HG02840 (cell line): ENCODE data around the gene LOC101059915.
A peak's percentile ranks its signal among the peaks of the same experiment; 100 is the strongest.

Source experiments
- ATAC-seq: cut with Tn5 transposase; IDR thresholded peaks from one replicate; pipeline ENCODE4 v1.9.1; 2021; ENCODE audit warnings: mild to moderate bottlenecking, moderate library complexity, moderate number of reproducible peaks; ENCODE audit not compliant: unreplicated experiment, low FRiP score

Gene LOC101059915

GRCh38 chrX:71667328-71668247 is at the start of gene LOC101059915:
Gene LOC101059915 (plus strand): TSS chrX:71667546.
- no peak for ATAC-seq

DNA sequence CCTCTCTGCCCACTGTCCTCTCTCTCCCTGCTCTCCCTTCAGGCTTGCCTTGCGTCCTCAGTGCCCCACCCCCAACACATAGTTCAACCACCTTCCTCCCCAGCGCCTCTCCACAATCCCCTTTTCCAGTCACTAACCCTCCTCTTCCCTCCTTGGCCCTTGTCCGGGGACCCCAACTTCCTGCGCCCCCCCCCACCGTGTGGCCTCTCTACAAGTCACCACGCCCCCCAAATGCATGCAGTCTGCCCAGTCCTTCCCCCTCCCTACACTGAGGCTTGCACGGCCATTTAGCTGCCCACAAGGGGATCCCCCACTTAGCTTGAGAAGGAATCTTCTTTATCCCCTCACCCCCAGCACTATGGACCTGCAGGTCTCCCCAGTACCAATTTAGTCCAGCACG is 49.6 kb upstream of the LOC101059915 start:
- ATAC-seq: no peak

GRCh38 chrX:71618303-71618721 is 49.0 kb upstream of the LOC101059915 start, which contains the start of gene CXCR3:
Gene CXCR3 (minus strand): TSS chrX:71618511. CDS start chrX:71618449, 62 bp downstream.
- ATAC-seq: no peak

DNA sequence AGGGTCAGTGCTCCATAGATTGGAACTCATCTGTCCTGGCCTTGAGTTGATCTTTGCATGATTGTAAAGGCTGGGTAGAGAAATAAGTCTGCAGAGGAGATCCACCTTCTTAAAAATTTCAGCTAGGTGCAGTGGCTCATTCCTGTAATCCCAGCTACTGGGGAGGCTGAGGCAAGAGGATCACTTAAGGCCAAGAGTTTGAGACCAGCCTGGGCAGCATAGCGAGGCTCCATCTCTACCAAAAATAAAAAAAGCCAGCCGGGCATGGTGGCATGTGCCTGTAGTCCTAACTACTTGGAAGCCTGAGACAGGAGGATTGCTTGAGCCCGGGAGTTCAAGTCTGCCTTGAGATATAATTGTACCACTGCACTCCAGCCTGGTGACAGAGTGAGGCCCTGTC is 48.6 kb upstream of the LOC101059915 start:
- no peak for ATAC-seq

- no peak for ATAC-seq
Measured at GRCh38 chrX:71619193-71619592, 48.2 kb upstream of the LOC101059915 start.

- no peak for ATAC-seq
Measured at GRCh38 chrX:71619986-71620385, 47.4 kb upstream of the LOC101059915 start.

DNA sequence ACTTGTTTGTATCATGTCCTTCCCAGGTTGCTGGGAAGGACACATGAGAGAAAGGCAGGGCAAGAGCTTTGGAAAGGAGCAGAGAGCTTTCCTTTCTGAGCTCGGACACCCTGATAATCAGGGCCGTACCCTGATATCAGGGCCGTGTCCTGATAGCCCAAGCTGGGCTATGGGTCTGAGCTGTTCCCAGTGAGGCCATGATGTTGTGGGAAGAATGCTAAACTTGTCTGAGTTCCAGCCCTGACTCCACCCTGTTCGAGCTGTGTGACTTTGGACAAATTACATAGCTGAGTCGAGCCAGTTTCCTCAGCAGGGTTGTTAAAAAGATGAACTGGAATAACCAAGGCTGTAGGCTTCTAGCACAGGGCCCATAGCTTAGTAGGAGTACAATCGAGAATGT is 45.7 kb upstream of the LOC101059915 start:
- ATAC-seq: no peak

GRCh38 chrX:71622032-71622575 is 45.2 kb upstream of the LOC101059915 start:
- no peak for ATAC-seq

GRCh38 chrX:71622576-71623450 is 44.5 kb upstream of the LOC101059915 start:
- ATAC-seq: peak; percentile 51

DNA sequence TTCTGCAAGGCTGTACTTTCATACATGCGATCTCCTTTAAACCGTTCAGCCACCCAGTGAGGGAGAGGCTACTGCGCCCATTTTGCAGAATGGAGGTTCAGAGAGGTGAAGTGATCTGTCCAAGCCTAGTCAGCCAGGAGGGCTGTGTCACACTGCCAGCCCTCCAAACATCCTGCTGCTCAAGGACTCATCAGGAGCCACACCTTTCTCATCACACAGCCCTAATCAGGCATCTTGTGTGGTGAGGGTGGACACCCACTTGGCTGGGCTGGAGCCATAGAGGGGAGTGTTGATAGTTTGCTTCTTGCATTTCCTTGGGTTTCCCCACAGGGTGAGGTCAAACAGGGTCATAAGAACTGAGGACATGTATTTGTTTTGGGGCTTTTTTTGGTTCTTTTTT is 43.6 kb upstream of the LOC101059915 start:
- no peak for ATAC-seq

- ATAC-seq: no peak
Measured at GRCh38 chrX:71625471-71625870, 41.9 kb upstream of the LOC101059915 start.

GRCh38 chrX:71626576-71626975 is 40.8 kb upstream of the LOC101059915 start:
- ATAC-seq: no peak

GRCh38 chrX:71627588-71628404 is 39.5 kb upstream of the LOC101059915 start:
- ATAC-seq: no peak

DNA sequence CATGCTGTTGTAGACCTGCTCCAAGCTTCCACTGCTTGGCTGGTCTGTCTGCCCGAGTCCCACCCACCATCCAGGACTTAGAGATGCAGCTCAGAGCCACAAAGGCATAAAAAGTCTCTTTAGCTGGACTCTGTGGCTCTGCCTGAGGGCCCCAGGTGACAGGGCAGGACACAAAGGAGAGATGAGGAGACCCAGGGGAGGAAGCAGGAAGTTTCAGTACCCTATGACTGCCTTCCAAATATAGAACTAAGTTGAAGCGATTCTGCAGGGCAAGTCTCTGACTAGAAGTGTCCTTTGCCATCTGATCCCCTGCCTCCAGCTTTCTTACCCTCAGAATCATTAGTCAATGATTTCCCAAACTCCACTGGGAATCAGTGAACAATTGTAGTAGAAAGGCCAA is 37.9 kb upstream of the LOC101059915 start:
- peak; percentile 52 for ATAC-seq

DNA sequence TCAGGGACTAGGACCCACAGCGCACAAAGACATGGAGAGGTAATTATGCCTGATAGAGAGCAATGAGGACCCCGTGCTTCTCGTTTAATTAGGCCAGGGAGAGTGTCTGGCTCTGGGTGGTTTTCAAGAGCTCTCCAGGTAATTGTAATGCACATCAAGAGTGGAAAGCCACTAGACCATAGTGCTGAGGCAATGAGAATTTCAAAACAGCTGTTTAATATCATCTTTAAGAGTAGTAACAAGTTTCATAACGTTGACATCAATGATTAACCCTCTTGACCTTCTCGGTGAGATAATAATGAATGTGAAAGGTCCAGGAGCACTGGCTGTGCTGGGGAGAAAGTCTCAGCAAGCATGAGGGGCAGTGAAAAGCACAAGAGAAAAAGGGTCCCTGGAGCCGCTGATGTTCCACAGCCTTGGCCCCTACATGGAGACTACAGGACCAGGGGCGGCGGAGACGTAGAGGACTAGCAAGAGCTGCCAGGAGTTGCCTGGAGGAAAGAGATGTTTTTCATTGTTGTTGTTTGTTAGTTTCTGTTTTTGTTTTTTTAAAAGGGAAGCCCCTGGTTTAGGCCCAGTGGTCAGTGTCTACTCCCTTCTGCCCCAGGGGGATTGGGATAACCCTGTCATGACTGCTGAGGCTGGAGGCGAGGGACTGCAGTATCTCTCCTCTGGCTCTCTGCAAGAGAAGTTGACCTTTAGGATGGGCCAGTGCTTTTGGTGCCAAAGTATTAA is 34.3 kb upstream of the LOC101059915 start:
- ATAC-seq: no peak

DNA sequence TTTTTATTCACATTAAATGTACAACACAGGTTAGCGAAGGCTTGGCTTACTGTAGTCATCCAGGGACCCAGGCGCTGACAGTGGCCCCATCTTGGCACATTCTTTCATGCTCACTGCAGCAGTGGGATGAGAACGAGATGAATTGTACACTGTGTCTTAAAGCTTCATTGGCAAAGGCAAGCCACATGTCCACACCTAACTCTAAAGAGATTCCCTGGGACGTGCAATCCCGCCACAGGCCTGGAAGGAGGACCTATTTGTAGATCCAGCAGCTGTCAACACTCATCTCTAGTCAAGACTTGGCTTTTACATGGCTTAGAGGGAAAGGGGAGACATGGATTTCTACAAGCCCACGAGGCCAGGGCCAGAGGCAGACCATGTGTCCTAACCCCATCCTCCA is 33.0 kb upstream of the LOC101059915 start:
- no peak for ATAC-seq

DNA sequence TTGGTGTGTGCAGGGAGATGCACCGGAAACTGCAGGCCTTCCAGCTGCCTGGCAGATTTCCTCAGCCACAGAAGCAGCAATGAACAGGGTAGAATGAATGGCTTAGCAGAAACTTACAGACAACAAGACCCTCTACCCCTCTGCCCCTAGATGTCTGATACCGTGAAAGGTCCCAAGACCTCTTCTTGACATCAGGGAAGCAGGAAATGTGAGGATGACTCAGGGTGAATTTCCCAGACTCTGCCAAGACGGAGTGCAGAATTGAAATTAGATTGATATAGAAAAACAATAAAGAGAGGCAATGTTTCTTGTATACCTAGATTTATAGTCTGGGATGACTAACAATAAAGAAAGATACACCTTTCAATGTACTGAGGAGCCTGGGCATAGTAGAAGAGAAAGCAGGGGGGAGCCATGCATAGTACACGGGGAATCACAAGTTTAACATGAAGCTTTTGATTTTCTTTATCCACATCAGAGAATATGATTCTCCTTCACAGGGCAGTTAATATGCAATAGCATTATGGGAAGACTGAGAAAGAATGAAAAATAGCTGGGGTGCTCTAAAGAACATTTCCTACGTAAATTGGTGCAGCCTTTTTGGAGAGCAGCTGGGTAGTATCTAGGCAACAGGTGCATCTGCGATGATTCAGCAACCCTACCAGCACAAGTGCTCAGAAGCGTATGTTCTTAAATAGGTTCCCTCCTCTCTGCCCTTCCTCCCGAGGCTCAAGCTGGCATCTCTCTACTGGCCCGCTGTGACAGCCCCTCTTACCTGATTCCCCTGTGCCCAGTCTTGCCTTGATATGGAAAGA is 30.7 kb upstream of the LOC101059915 start:
- no peak for ATAC-seq

- no peak for ATAC-seq
Measured at GRCh38 chrX:71637253-71637618, 30.1 kb upstream of the LOC101059915 start.

DNA sequence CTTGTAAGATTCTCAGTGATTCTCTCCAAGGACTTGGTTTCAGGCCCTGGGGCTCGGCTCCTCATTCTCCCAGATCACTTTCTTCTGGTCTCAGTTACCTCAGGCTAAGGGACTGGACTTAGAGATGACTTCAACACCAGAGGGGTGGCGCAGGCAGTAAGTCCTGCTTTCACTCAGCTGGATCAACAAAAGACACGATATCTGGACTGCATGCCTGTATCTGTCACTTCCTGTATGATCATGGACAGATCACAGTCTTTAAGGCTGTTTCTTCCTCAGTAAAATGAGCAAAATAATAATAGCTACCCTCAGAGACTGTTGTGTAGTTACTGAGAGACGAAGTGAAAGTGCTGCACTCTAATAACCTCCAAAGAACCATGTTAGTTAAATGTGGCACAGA is 29.5 kb upstream of the LOC101059915 start:
- peak; percentile 55 for ATAC-seq
